HCT116 (cell line): Measurements from ENCODE around the gene LTB4R2.

Source experiments
- JUND ChIP-seq: IDR thresholded peaks from 2 replicates; pipeline ENCODE4 v1.6.1; 2012
- POLR2A ChIP-seq: IDR thresholded peaks from 2 replicates; pipeline ENCODE4 v1.7.0; 2011; ENCODE audit warnings: borderline replicate concordance; ENCODE audit not compliant: insufficient read depth, insufficient read length; ENCODE audit errors: extremely low read depth
- POLR2AphosphoS5 ChIP-seq: IDR thresholded peaks from 2 replicates; pipeline ENCODE4 v1.6.1; 2011; ENCODE audit warnings: mild to moderate bottlenecking, low read depth, low read length, moderate library complexity
- TF ChIP-seq, protein P1 (sequence below), 3 experiments: fragments of 200-600 bp in 1 of 3; sonication (generic) in 1 of 3; IDR thresholded peaks in 2 of 3; conservative IDR thresholded peaks in 1 of 3; 2 replicates each; pipeline ENCODE4 v1.5.1; 2012 to 2017; ENCODE audit warnings: low read depth in 2 of 3, low read length in 2 of 3, antibody characterized with exemption in 1 of 3, borderline replicate concordance in 1 of 3, control low read depth in 1 of 3, mild to moderate bottlenecking in 1 of 3, mixed read lengths in 1 of 3, mixed run types in 1 of 3, moderate library complexity in 1 of 3; ENCODE audit not compliant: insufficient read depth in 1 of 3
- TF ChIP-seq, protein P2 (sequence below): IDR thresholded peaks from 2 replicates; pipeline ENCODE4 v1.6.1; 2012

DNA sequence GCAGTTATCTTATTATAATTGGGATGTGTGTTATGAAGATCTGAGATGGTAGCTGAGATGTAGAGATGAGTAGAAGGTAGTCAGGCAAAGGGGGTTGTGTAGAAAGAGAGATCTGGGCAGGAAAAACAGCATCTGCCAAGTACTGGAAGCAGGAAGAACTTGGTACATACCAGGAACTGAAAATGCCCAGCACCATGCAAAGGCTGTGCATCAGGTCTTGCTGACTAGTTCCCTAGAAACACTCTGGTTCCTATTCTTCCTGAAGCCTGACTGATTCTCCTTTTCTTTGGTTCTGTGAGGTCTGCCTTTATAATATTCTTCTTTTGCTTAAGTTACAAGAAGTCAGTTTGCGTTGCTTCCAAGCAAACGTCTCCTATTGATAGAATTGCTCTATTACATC lies 51.4 kb downstream of the LTB4R2 start:
- TF ChIP-seq, protein P1, sequence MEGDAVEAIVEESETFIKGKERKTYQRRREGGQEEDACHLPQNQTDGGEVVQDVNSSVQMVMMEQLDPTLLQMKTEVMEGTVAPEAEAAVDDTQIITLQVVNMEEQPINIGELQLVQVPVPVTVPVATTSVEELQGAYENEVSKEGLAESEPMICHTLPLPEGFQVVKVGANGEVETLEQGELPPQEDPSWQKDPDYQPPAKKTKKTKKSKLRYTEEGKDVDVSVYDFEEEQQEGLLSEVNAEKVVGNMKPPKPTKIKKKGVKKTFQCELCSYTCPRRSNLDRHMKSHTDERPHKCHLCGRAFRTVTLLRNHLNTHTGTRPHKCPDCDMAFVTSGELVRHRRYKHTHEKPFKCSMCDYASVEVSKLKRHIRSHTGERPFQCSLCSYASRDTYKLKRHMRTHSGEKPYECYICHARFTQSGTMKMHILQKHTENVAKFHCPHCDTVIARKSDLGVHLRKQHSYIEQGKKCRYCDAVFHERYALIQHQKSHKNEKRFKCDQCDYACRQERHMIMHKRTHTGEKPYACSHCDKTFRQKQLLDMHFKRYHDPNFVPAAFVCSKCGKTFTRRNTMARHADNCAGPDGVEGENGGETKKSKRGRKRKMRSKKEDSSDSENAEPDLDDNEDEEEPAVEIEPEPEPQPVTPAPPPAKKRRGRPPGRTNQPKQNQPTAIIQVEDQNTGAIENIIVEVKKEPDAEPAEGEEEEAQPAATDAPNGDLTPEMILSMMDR (IDR thresholded peaks at IDR 0.05 in 2 of 3, conservative IDR thresholded peaks at IDR 0.05 in 1 of 3; ENCODE audit: borderline replicate concordance in 1 of 3, insufficient read depth in 1 of 3, low read depth in 2 of 3, low read length in 2 of 3) = no peak
- TF ChIP-seq JUND (no peak), POLR2AphosphoS5 (no peak), POLR2A (no peak)
- TF ChIP-seq, protein P2, sequence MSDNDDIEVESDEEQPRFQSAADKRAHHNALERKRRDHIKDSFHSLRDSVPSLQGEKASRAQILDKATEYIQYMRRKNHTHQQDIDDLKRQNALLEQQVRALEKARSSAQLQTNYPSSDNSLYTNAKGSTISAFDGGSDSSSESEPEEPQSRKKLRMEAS = no peak
